Endothelial cell of umbilical vein (primary cell): ENCODE results near the gene SLC10A1. TPM values are rescaled to one million over a fixed set of nuclear protein-coding genes. Genes with fewer than 3 reads are reported as not detected.

Experiments
- BruUV-seq: library from RNA; stranded (reverse); fragments of 400-500 nt; replicated peaks from 2 replicates; lab custom pipeline; 2021; lab: Mats Ljungman, UMichigan
- CTCF ChIA-PET: fragments of 300-600, 350-600 bp; sonication (Branson Sonifier 250); formaldehyde crosslinking; loops from one replicate; lab custom pipeline; 2021; ENCODE audit warnings: antibody characterized with exemption, inconsistent platforms; lab: Charles Lee
- POLR2A ChIA-PET: fragments of 300-600, 350-600 bp; sonication (Branson Sonifier 250); formaldehyde crosslinking; loops from one replicate; lab custom pipeline; 2021; ENCODE audit warnings: antibody characterized with exemption, inconsistent platforms; lab: Charles Lee
- DNase-seq: peaks from one replicate; pipeline ENCODE4 v3.0.0-alpha.2; 2011; ENCODE audit warnings: low read depth, low spot score
- FAIRE-seq: peaks from 2 replicates; lab custom pipeline; 2011; peaks lifted over from hg19 to GRCh38; lab: Jason Lieb, UNC
- H2AFZ ChIP-seq: 2 replicates; pipeline ENCODE4 v1.6.0; 2012; ENCODE audit warnings: low read depth, low read length, control low read depth, inconsistent platforms
- H3K27ac ChIP-seq: 2 replicates; pipeline ENCODE4 v1.5.1; 2011; ENCODE audit warnings: low read depth, mild to moderate bottlenecking, control low read depth, low read length, moderate library complexity; ENCODE audit not compliant: insufficient read depth
- H3K27me3 ChIP-seq, 2 experiments: 2 replicates each; pipeline versions ENCODE4 v1.6.0 to v1.6.1; 2011; ENCODE audit warnings: low read length in 2 of 2, mixed read lengths in 1 of 2; ENCODE audit not compliant: control insufficient read depth in 2 of 2, insufficient read depth in 2 of 2
- H3K36me3 ChIP-seq, 2 experiments: 2 replicates in 1 of 2; 3 replicates in 1 of 2; pipeline ENCODE4 v1.5.1; 2011; ENCODE audit warnings: low read length in 2 of 2, mild to moderate bottlenecking in 1 of 2, moderate library complexity in 1 of 2; ENCODE audit not compliant: control insufficient read depth in 2 of 2, insufficient read depth in 2 of 2; ENCODE audit errors: extremely low read depth in 1 of 2
- H3K4me1 ChIP-seq: 3 replicates; pipeline ENCODE4 v1.5.1; 2011; ENCODE audit warnings: mild to moderate bottlenecking, low read length; ENCODE audit not compliant: control insufficient read depth, insufficient read depth; ENCODE audit errors: extremely low read depth
- H3K4me2 ChIP-seq: 2 replicates; pipeline ENCODE4 v1.6.1; 2011; ENCODE audit warnings: low read length, control low read depth, mixed read lengths; ENCODE audit not compliant: insufficient read depth
- H3K4me3 ChIP-seq, 3 experiments: fragments of 200-600 bp in 1 of 3; sonication (generic), shearing (Covaris generic) in 1 of 3; replicated peaks in 1 of 3; 2 replicates each; pipeline ENCODE4 v1.5.1; 2011 to 2016; ENCODE audit warnings: control low read depth in 3 of 3, low read length in 3 of 3, mild to moderate bottlenecking in 2 of 3, inconsistent platforms in 1 of 3, low read depth in 1 of 3, moderate library complexity in 1 of 3; ENCODE audit not compliant: insufficient read depth in 1 of 3
- H3K79me2 ChIP-seq: 2 replicates; pipeline ENCODE4 v1.6.0; 2012; ENCODE audit warnings: low read length, inconsistent platforms; ENCODE audit not compliant: control insufficient read depth, insufficient read depth
- H3K9ac ChIP-seq: replicated peaks from 2 replicates; pipeline ENCODE3; 2011; ENCODE audit warnings: low read length, control low read depth; ENCODE audit not compliant: insufficient read depth; ENCODE audit errors: extremely low read depth
- H3K9me1 ChIP-seq: replicated peaks from 3 replicates; pipeline ENCODE4 v1.6.0; 2011; ENCODE audit warnings: mild to moderate bottlenecking, low read length; ENCODE audit not compliant: control insufficient read depth, insufficient read depth; ENCODE audit errors: extremely low read depth
- H3K9me3 ChIP-seq: replicated peaks from 2 replicates; pipeline ENCODE4 v1.5.1; 2012; ENCODE audit warnings: low read length, inconsistent platforms; ENCODE audit not compliant: control insufficient read depth, insufficient read depth
- H4K20me1 ChIP-seq: replicated peaks from 2 replicates; pipeline ENCODE3; 2011; ENCODE audit warnings: mild to moderate bottlenecking, low read length; ENCODE audit not compliant: control insufficient read depth, insufficient read depth; ENCODE audit errors: extremely low read depth
- CTCF ChIP-seq, 2 donors: IDR thresholded peaks; 1 replicate in 1 of 2; 2 replicates in 1 of 2; pipeline ENCODE4 v1.5.1; 2011; ENCODE audit warnings: low read length in 2 of 2, mild to moderate bottlenecking in 2 of 2, moderate library complexity in 2 of 2, control low read depth in 1 of 2, inconsistent platforms in 1 of 2, low read depth in 1 of 2; ENCODE audit not compliant: insufficient read depth in 1 of 2; ENCODE audit errors: extremely low read depth in 1 of 2
- EZH2 ChIP-seq: IDR thresholded peaks from 2 replicates; pipeline ENCODE4 v1.6.1; 2012; ENCODE audit warnings: borderline replicate concordance, low read depth, mild to moderate bottlenecking, moderate library complexity, low read length, inconsistent platforms; ENCODE audit not compliant: severe bottlenecking
- FOS ChIP-seq: IDR thresholded peaks from 2 replicates; pipeline ENCODE4 v1.6.1; 2011; ENCODE audit warnings: mild to moderate bottlenecking, low read length, moderate library complexity, borderline replicate concordance; ENCODE audit not compliant: insufficient read depth
- GATA2 ChIP-seq: IDR thresholded peaks from 2 replicates; pipeline ENCODE4 v1.7.0; 2011; ENCODE audit warnings: low read depth, mild to moderate bottlenecking, moderate library complexity, mixed read lengths, low read length; ENCODE audit not compliant: insufficient read length, insufficient read depth
- JUN ChIP-seq: IDR thresholded peaks from 2 replicates; pipeline ENCODE4 v1.6.1; 2011; ENCODE audit warnings: borderline replicate concordance, low read depth; ENCODE audit not compliant: insufficient read length, insufficient read depth
- MYC ChIP-seq: IDR thresholded peaks from one replicate; pipeline ENCODE4 v1.6.1; 2011; ENCODE audit warnings: mild to moderate bottlenecking, low read depth, low read length
- POLR2A ChIP-seq: IDR thresholded peaks from 2 replicates; pipeline ENCODE4 v1.6.1; 2012; ENCODE audit warnings: low read depth, mild to moderate bottlenecking, control low read depth, low read length
- POLR2AphosphoS5 ChIP-seq: IDR thresholded peaks from 2 replicates; pipeline ENCODE4 v1.6.1; 2012; ENCODE audit warnings: low read depth, mild to moderate bottlenecking, control low read depth, low read length, moderate library complexity; ENCODE audit not compliant: insufficient read depth
- dilution Hi-C: fragments of 300-500 bp; cut with MboI; formaldehyde crosslinking; loops from one replicate; pipeline ENCODE4 v1.15.0; 2019; ENCODE audit warnings: low sequenced_read_pairs; ENCODE audit not compliant: extremely low pct_ligation_motif_present
- intact Hi-C: fragments of 100-400 bp; cut with micrococcal nuclease; formaldehyde crosslinking; loops from one replicate; pipeline ENCODE4 v1.10.0; 2022
- polyA plus RNA-seq, 4 experiments: library from polyadenylated mRNA; depleted of rRNA in 3 of 4; stranded (reverse) in 3 of 4; unstranded in 1 of 4; fragments of >200 nt; gene quantifications; 2 replicates each; pipeline versions ENCODE4 v1.2.1 to v1.2.3, GENCODE V29; 2011 to 2012; ENCODE audit warnings: missing spikeins in 1 of 4
- total RNA-seq: library from RNA; stranded (reverse); gene quantifications from 2 replicates; pipeline ENCODE4 v1.2.3, GENCODE V29; 2021
- TF ChIP-seq, protein P1 (sequence below): IDR thresholded peaks from 2 replicates; pipeline ENCODE4 v1.6.1; 2011; ENCODE audit not compliant: insufficient read depth, insufficient read length

The SLC10A1 gene
- total and polyA plus RNA-seq, 2 donors (not counting 3 experiments of a cell fraction or from before 2014, with no cell fraction given): not detected

DNA sequence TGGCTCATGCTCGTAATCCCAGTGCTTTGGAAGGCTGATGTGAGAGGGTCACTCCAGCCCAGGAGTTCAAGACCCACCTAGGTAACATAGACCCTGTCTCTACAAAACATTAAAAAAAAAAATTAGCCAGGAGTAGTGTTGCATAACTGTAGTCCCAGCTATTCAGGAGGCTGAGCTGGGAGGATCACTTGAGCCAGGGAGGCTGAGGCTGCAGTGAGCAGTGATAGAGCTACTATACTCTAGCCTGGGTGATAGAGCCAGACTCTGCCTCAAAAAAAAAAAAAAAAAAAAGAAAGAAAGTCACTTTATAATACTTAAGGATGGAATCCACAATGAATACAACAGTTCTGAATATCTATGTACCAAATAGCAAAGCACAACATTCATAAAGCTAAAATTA lies 10.2 kb upstream of the SLC10A1 start:
- DNase-seq (no peak), FAIRE-seq (no peak)
- H2AFZ ChIP-seq: no peak overlapping the region
- no peaks in the 10 kb centered on the region for H3K9me1 ChIP-seq
- intact Hi-C loops: no loop called here
- TF ChIP-seq CTCF (IDR thresholded peaks at IDR 0.05; ENCODE audit: extremely low read depth in 1 of 2, insufficient read depth in 1 of 2, low read depth in 1 of 2, low read length in 2 of 2) (no peak), MYC (no peak), POLR2A (no peak), POLR2AphosphoS5 (no peak), GATA2 (no peak), EZH2 (no peak), JUN (no peak), FOS (no peak)
- TF ChIP-seq, protein P1, sequence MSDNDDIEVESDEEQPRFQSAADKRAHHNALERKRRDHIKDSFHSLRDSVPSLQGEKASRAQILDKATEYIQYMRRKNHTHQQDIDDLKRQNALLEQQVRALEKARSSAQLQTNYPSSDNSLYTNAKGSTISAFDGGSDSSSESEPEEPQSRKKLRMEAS: no peak
- H3K9me3 ChIP-seq: no peaks in the 10 kb centered on the region
- H4K20me1 ChIP-seq: no peaks in the 10 kb centered on the region
- ChIA-PET CTCF (interaction anchor here (2.0 to 3.0 kb wide), 2 partner anchors 76 to 221 kb away, joined by 6 to 8 read pairs; no protein-coding TSS in a partner anchor), POLR2A (interaction anchor here (0.5 kb wide), 1 partner anchor 85 kb away, joined by 3 read pairs; no protein-coding TSS in a partner anchor)
- H3K9ac ChIP-seq: no peak overlapping the region
- no peaks in the 10 kb centered on the region for H3K4me1 ChIP-seq
- no peaks in the 10 kb centered on the region for H3K36me3 ChIP-seq
- no peaks in the 10 kb centered on the region for H3K79me2 ChIP-seq
- H3K27me3 ChIP-seq: peaks cover 0 to 5% of the 10 kb centered on the region in 2 experiments
- no TSS peak for BruUV-seq
- H3K27ac ChIP-seq: no peak overlapping the region
- dilution Hi-C loops: no loop called here
- no peak overlapping the region for H3K4me3 ChIP-seq
- H3K4me2 ChIP-seq: no peak overlapping the region
